HepG2 (cell line): ENCODE data around the gene ATP8A2. TPM values are rescaled to one million over a fixed set of nuclear protein-coding genes. Genes with fewer than 3 reads are reported as not detected.

ENCODE experiments used
- ATAC-seq: fragments of 200-7000 bp; cut with Tn5 transposase; 3 replicates; pipeline ENCODE4 v1.9.1; 2020; ENCODE audit warnings: mild to moderate bottlenecking, moderate library complexity
- BruUV-seq: library from RNA; stranded (reverse); fragments of 400-500 nt; replicated peaks from 2 replicates; lab custom pipeline; 2021; lab: Mats Ljungman, UMichigan
- CTCF ChIA-PET: fragments of 300-600 bp; formaldehyde crosslinking; extraction: SDS; loops from one replicate; lab custom pipeline; 2021; ENCODE audit warnings: low total read pairs, inconsistent platforms, low intra/inter-chr PET ratio; lab: Yijun Ruan, JAX
- POLR2A ChIA-PET: fragments of 350-600 bp; sonication (Branson Sonifier 250); formaldehyde crosslinking; loops from one replicate; lab custom pipeline; 2020; ENCODE audit warnings: antibody characterized with exemption, inconsistent platforms; lab: Yijun Ruan, JAX
- DNase-seq: peaks from one replicate; pipeline ENCODE4 v3.0.0-alpha.2; 2015; ENCODE audit warnings: low spot score
- FAIRE-seq: peaks from 3 replicates; lab custom pipeline; 2011; peaks lifted over from hg19 to GRCh38; lab: Jason Lieb, UNC
- H2AFZ ChIP-seq: one replicate; pipeline ENCODE4 v1.6.1; 2011; ENCODE audit warnings: low read length, inconsistent platforms
- H3K27ac ChIP-seq: fragments of 300-600 bp; 3 replicates; pipeline ENCODE4 v1.8.0; 2011; ENCODE audit warnings: mixed run types, mild to moderate bottlenecking, mixed read lengths, low read length, inconsistent platforms; ENCODE audit not compliant: insufficient read depth; ENCODE audit errors: extremely low read length
- H3K27me3 ChIP-seq, 2 experiments: fragments of 200-600 bp in 1 of 2; 2 replicates in 1 of 2; 3 replicates in 1 of 2; pipeline versions ENCODE4 v1.6.0 to v1.8.0; 2011; ENCODE audit warnings: low read length in 2 of 2, mild to moderate bottlenecking in 2 of 2, moderate library complexity in 2 of 2, inconsistent platforms in 1 of 2; ENCODE audit not compliant: insufficient read depth in 2 of 2, control insufficient read depth in 1 of 2
- H3K36me3 ChIP-seq, 2 experiments: fragments of 200-600 bp in 1 of 2; replicated peaks in 1 of 2; 2 replicates in 1 of 2; 3 replicates in 1 of 2; pipeline versions ENCODE4 v1.5.1 to v1.8.0; 2011; ENCODE audit warnings: low read length in 2 of 2, inconsistent platforms in 1 of 2; ENCODE audit not compliant: insufficient read depth in 2 of 2, control insufficient read depth in 1 of 2
- H3K4me1 ChIP-seq: 2 replicates; pipeline ENCODE4 v1.5.1; 2012; ENCODE audit warnings: low read length, inconsistent platforms; ENCODE audit not compliant: insufficient read depth
- H3K4me2 ChIP-seq: 2 replicates; pipeline ENCODE4 v1.6.0; 2011; ENCODE audit warnings: low read depth, low read length, inconsistent platforms
- H3K4me3 ChIP-seq, 3 experiments: fragments of 200-600 bp in 1 of 3; sonication (generic), shearing (Covaris generic) in 1 of 3; replicated peaks in 1 of 3; 2 replicates each; pipeline ENCODE4 v1.5.1; 2011 to 2016; ENCODE audit warnings: low read length in 3 of 3, inconsistent platforms in 2 of 3, low read depth in 2 of 3, mild to moderate bottlenecking in 2 of 3, control low read depth in 1 of 3, mixed read lengths in 1 of 3; ENCODE audit not compliant: insufficient read depth in 1 of 3
- H3K79me2 ChIP-seq: one replicate; pipeline ENCODE4 v1.6.1; 2011; ENCODE audit warnings: low read length, inconsistent platforms; ENCODE audit not compliant: insufficient read depth
- H3K9ac ChIP-seq: 2 replicates; pipeline ENCODE4 v1.6.0; 2011; ENCODE audit warnings: mild to moderate bottlenecking, low read depth, low read length, inconsistent platforms; ENCODE audit not compliant: insufficient read depth
- H3K9me3 ChIP-seq: 2 replicates; pipeline ENCODE4 v1.5.1; 2012; ENCODE audit warnings: mild to moderate bottlenecking, low read length
- H4K20me1 ChIP-seq: 2 replicates; pipeline ENCODE4 v1.6.0; 2011; ENCODE audit warnings: inconsistent platforms, mild to moderate bottlenecking, low read length, moderate library complexity; ENCODE audit not compliant: insufficient read depth
- CREB1 ChIP-seq, 2 experiments: fragments of 450-650 bp in 1 of 2; IDR thresholded peaks; 2 replicates each; pipeline ENCODE4 v1.6.1; 2016 to 2017; ENCODE audit warnings: control low read depth in 1 of 2, mild to moderate bottlenecking in 1 of 2, missing compliant biosample characterization in 1 of 2, missing genetic modification characterization in 1 of 2
- GABPB1 ChIP-seq: IDR thresholded peaks from 2 replicates; pipeline ENCODE4 v1.6.1; 2016; ENCODE audit warnings: mild to moderate bottlenecking, missing genetic modification reagents, moderate library complexity, missing compliant biosample characterization
- POGK ChIP-seq: sonication (generic); formaldehyde crosslinking; conservative IDR thresholded peaks from 2 replicates; pipeline ENCODE4 v1.8.0; 2022; ENCODE audit warnings: mild to moderate bottlenecking, moderate library complexity, missing genetic modification reagents
- RBM39 ChIP-seq: fragments of 200-400 bp; formaldehyde crosslinking; IDR thresholded peaks from one replicate; pipeline ENCODE4 v1.6.1; 2018; ENCODE audit warnings: antibody characterized with exemption, mild to moderate bottlenecking, low read depth, low read length; ENCODE audit not compliant: poor library complexity, severe bottlenecking
- ZBTB14 ChIP-seq: sonication (generic); formaldehyde crosslinking; IDR thresholded peaks from 2 replicates; pipeline ENCODE4 v1.4.0; 2020; ENCODE audit warnings: missing genetic modification reagents
- ZBTB21 ChIP-seq: sonication (generic); formaldehyde crosslinking; IDR thresholded peaks from 2 replicates; pipeline ENCODE4 v1.4.0; 2020; ENCODE audit warnings: missing genetic modification reagents
- ZNF124 ChIP-seq: sonication (generic); formaldehyde crosslinking; IDR thresholded peaks from 2 replicates; pipeline ENCODE4 v1.4.0; 2020; ENCODE audit warnings: missing genetic modification reagents
- ZNF263 ChIP-seq: sonication (generic); formaldehyde crosslinking; IDR thresholded peaks from 2 replicates; pipeline ENCODE4 v1.4.0; 2020; ENCODE audit warnings: missing genetic modification reagents
- ZNF343 ChIP-seq: sonication (generic); formaldehyde crosslinking; IDR thresholded peaks from 2 replicates; pipeline ENCODE4 v1.4.0; 2020; ENCODE audit warnings: mild to moderate bottlenecking, missing genetic modification reagents
- ZNF567 ChIP-seq: sonication (generic); formaldehyde crosslinking; IDR thresholded peaks from 2 replicates; pipeline ENCODE4 v1.8.1; 2023; ENCODE audit warnings: mild to moderate bottlenecking, missing genetic modification reagents, borderline replicate concordance
- ZNF609 ChIP-seq: sonication (generic); formaldehyde crosslinking; IDR thresholded peaks from 2 replicates; pipeline ENCODE4 v1.4.0; 2020; ENCODE audit warnings: mild to moderate bottlenecking, missing genetic modification reagents, borderline replicate concordance
- ZNF678 ChIP-seq: sonication (generic); formaldehyde crosslinking; IDR thresholded peaks from 2 replicates; pipeline ENCODE4 v1.4.0; 2020; ENCODE audit warnings: mild to moderate bottlenecking, missing genetic modification reagents
- ZNF766 ChIP-seq: sonication (generic); formaldehyde crosslinking; IDR thresholded peaks from 2 replicates; pipeline ENCODE4 v1.5.0; 2020; ENCODE audit warnings: missing genetic modification reagents, borderline replicate concordance
- ZSCAN5A ChIP-seq: sonication (generic); formaldehyde crosslinking; IDR thresholded peaks from 2 replicates; pipeline ENCODE4 v1.8.0; 2022; ENCODE audit warnings: mild to moderate bottlenecking, missing genetic modification reagents, borderline replicate concordance
- WGBS: methylation state at CpG from one replicate; pipeline ENCODE4 v1.1.6; 2017; ENCODE audit warnings: low lambda C conversion rate; 5-methylcytosine and 5-hydroxymethylcytosine counted together
- in situ Hi-C: cut with HindIII; loops from 2 replicates; pipeline ENCODE4 v1.10.0; 2017; ENCODE audit warnings: low pct_unique_long_range_greater_than_20kb; ENCODE audit not compliant: extremely low pct_ligation_motif_present
- intact Hi-C: fragments of 100-400 bp; cut with micrococcal nuclease; formaldehyde crosslinking; loops from one replicate; pipeline ENCODE4 v1.10.0; 2022; ENCODE audit not compliant: unreplicated experiment
- polyA plus RNA-seq, 8 experiments: library from polyadenylated mRNA; depleted of rRNA in 3 of 8; stranded (reverse) in 7 of 8; unstranded in 1 of 8; fragments of >200 nt; fragmentation: Illumina TruSeq in 4 of 8; extraction: Trizol in 4 of 8; gene quantifications; 2 replicates each; pipeline versions ENCODE4 v1.2.1 to v1.2.3, GENCODE V29; 2011 to 2016; ENCODE audit warnings: low read depth in 4 of 8, missing spikeins in 1 of 8, mixed read lengths in 1 of 8; ENCODE audit not compliant: insufficient read depth in 1 of 8
- total RNA-seq, 5 experiments: library from RNA; depleted of rRNA; stranded (reverse); fragments of >200 nt; fragmentation: Illumina TruSeq; extraction: Trizol; gene quantifications; 2 replicates each; pipeline ENCODE4 v1.2.3, GENCODE V29; 2016; ENCODE audit warnings: low read depth in 1 of 5

ATP8A2 gene
- total and polyA plus RNA-seq, 2 of the 13 experiments (the other 11 are each of a cell fraction or from before 2014, with no cell fraction given), result 0.09 TPM; not detected in 1

- no peak for TF ChIP-seq ZSCAN5A (CRISPR knock-in tag)
- TF ChIP-seq, all 625 proteins: peak for 0
Measured at GRCh38 chr13:25946321-25946720, 574.5 kb downstream of the ATP8A2 start (continued).

- intact Hi-C loops, result no loop called here
- Histone ChIP-seq H4K20me1 (no peaks in the 10 kb centered on the region), H3K4me1 (no peaks in the 10 kb centered on the region), H3K4me2 (no peak overlapping the region), H3K4me3 (no peak overlapping the region), H3K27ac (no peak overlapping the region), H3K36me3 (no peaks in the 10 kb centered on the region), H2AFZ (no peak overlapping the region), H3K79me2 (no peaks in the 10 kb centered on the region), H3K9ac (no peak overlapping the region), H3K27me3 (no peaks in the 10 kb centered on the region; a peak in 1 of 5 replicates), H3K9me3 (no peaks in the 10 kb centered on the region)
- CTCF ChIA-PET, result no interaction called here
- in situ Hi-C loops, result no loop called here
- 13% methylated on average over 3 of the region's 3 CpGs for WGBS
- BruUV-seq, result no TSS peak
- no peak for DNase-seq
- POLR2A ChIA-PET, result no interaction called here
- no peak for ATAC-seq
- no peak for FAIRE-seq
- TF ChIP-seq ZNF263 (CRISPR knock-in tag), result no peak
- no peak for TF ChIP-seq ZNF678 (CRISPR knock-in tag)
- TF ChIP-seq POGK (CRISPR knock-in tag), result no peak
- TF ChIP-seq ZBTB21 (CRISPR knock-in tag), result no peak
- TF ChIP-seq ZNF567, result no peak
- TF ChIP-seq GABPB1 (CRISPR knock-in tag), result no peak
- no peak for TF ChIP-seq CREB1 (IDR thresholded peaks at IDR 0.05)
- TF ChIP-seq CREB1 (CRISPR knock-in tag; IDR thresholded peaks at IDR 0.05), result no peak
- TF ChIP-seq RBM39, result no peak
- TF ChIP-seq ZNF343 (CRISPR knock-in tag), result no peak
- TF ChIP-seq ZNF609 (CRISPR knock-in tag), result no peak
- TF ChIP-seq ZBTB14 (CRISPR knock-in tag), result no peak
- TF ChIP-seq ZNF766, result no peak
- no peak for TF ChIP-seq ZNF124 (CRISPR knock-in tag)
Measured at GRCh38 chr13:25948910-25949309, 577.1 kb downstream of the ATP8A2 start.
